Esophagus squamous epithelium (tissue), 5 donors: ENCODE data around the gene HIPK3. TPM values are rescaled to one million over a fixed set of nuclear protein-coding genes. Genes with fewer than 3 reads are reported as not detected.

Experiments
- DNase-seq: peaks from one replicate; lab custom pipeline; 2025; lab: John Stamatoyannopoulos, UW
- H3K27ac ChIP-seq, 4 donors: fragments of 200-600 bp; sonication (generic); one replicate each; pipeline ENCODE4 v1.5.1; 2016 to 2019; ENCODE audit warnings: mild to moderate bottlenecking in 1 of 4
- H3K27me3 ChIP-seq, 4 donors: fragments of 200-600 bp; sonication (generic); 1 replicate in 3 of 4; 2 replicates in 1 of 4; pipeline versions ENCODE4 v1.5.1 to v1.6.0; 2017 to 2021; ENCODE audit warnings: antibody characterized with exemption in 1 of 4
- H3K36me3 ChIP-seq, 3 donors: fragments of 200-600 bp; sonication (generic); one replicate each; pipeline ENCODE4 v1.5.1; 2016 to 2019
- H3K4me1 ChIP-seq, 3 donors: fragments of 200-600 bp; sonication (generic); one replicate each; pipeline ENCODE4 v1.5.1; 2017 to 2019
- H3K4me3 ChIP-seq, 4 donors: fragments of 200-600 bp; sonication (generic); 1 replicate in 3 of 4; 2 replicates in 1 of 4; pipeline ENCODE4 v1.5.1; 2016 to 2019; ENCODE audit warnings: mild to moderate bottlenecking in 2 of 4, moderate library complexity in 1 of 4
- H3K9me3 ChIP-seq, 3 donors: fragments of 200-600 bp; sonication (generic); one replicate each; pipeline ENCODE4 v1.5.1; 2016 to 2019
- CTCF ChIP-seq, 6 experiments: fragments of 450-650 bp in 4 of 6; fragments of 200-600 bp in 2 of 6; sonication (generic) in 2 of 6; IDR thresholded peaks; one replicate each; pipeline ENCODE4 v1.5.1; 2016 to 2019; ENCODE audit warnings: antibody characterized with exemption in 6 of 6, mild to moderate bottlenecking in 4 of 6, moderate library complexity in 4 of 6
- POLR2A ChIP-seq, 4 donors: fragments of 450-650 bp; IDR thresholded peaks; one replicate each; pipeline ENCODE4 v1.6.1; 2017; ENCODE audit warnings: antibody characterized with exemption in 4 of 4, mild to moderate bottlenecking in 4 of 4, moderate library complexity in 3 of 4
- WGBS, 2 donors: methylation state at CpG; one replicate each; pipeline ENCODE4 v1.1.5; 2018; 5-methylcytosine and 5-hydroxymethylcytosine counted together
- intact Hi-C: fragments of 100-400 bp; cut with DNase I; formaldehyde crosslinking; loops from one replicate; pipeline ENCODE4 v1.15.0; 2022
- total RNA-seq, 4 donors: library from RNA; depleted of rRNA; stranded (reverse); fragments of >200 nt; gene quantifications; one replicate each; pipeline ENCODE4 v1.1.0, GENCODE V29; 2016
- donor health status: DM: yes; HTN: yes; CAD: no.

HIPK3 gene
- total RNA-seq, result 100 to 1,000 TPM in 1 of 4 donors, 10 to 100 TPM in 3; 43.8 to 169 (median 68.9) TPM

DNA sequence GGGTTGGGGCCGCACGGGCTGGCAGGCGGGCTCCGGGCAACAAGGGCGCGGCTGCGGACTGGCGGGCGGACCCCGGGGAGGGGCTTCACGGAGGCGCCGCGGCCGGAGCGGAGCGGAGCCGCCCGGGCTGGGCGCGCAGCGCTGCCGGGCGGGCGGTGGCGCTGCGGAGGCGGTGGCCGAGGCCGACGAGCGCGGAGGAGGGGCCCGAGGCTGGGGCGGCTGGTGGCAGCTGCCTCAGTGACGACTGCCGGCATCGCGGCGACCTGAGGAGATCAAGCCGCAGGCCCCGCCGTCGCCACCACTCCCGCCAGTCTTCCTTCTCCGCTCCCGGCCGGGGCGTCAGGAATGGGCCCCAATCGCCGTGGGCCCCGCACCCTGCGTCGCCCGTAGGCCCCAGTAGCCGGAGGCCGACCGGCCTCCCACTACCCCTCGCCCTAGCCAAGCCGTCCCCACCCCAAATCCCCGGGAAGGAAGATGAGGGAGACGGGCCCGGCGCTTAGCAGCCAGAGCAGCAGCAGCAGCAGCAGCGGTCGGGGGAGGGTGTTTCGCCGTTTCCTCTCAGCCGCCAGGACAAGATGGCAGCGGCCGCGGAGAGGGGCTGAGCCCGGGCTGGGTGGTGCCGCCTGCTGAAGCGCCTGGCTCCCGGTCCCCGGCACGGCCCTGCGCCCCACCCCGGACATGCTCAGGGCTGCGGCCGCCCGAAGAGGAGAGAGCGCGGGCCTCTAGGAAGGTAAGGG, at the start of gene HIPK3:
TSS of gene HIPK3 (plus strand) at position 222 of the 737 bp plus-strand sequence.
- H3K4me3 ChIP-seq, result peak within 1 kb of the TSS; percentile 82 to 95 (median 86)
- 0% methylated on average over 1 to 18 of the region's 85 CpGs for WGBS, 2 donors
- no peaks in the 10 kb centered on the region for H3K36me3 ChIP-seq
- H3K4me1 ChIP-seq, result peaks cover 0 to 48% (median 9%) of the 10 kb centered on the region in 3 donors
- H3K27ac ChIP-seq, result peak within 1 kb of the TSS; percentile 98 to 100 (median 100)
- intact Hi-C loops, result no loop called here
- peak in 3 of 6 experiments; percentile 38 to 54 (median 47) for TF ChIP-seq CTCF (IDR thresholded peaks at IDR 0.05)
- peak in 2 of 4 donors; percentile 85 to 90 for TF ChIP-seq POLR2A (IDR thresholded peaks at IDR 0.05)
- peak; percentile 22 for DNase-seq
- H3K9me3 ChIP-seq, result no peaks in the 10 kb centered on the region
- H3K27me3 ChIP-seq, result no peaks in the 10 kb centered on the region

GRCh38 chr11:33207408-33207985, 49.7 kb upstream of the HIPK3 start:
- intact Hi-C loops, result no loop called here
- TF ChIP-seq CTCF (IDR thresholded peaks at IDR 0.05) (no peak), POLR2A (IDR thresholded peaks at IDR 0.05) (no peak)
- Histone ChIP-seq H3K27ac (peak overlapping the region in 3 of 4 donors; percentile 6 to 52 (median 34)), H3K4me3 (no peak overlapping the region), H3K9me3 (no peaks in the 10 kb centered on the region), H3K36me3 (no peaks in the 10 kb centered on the region), H3K27me3 (no peaks in the 10 kb centered on the region), H3K4me1 (peaks cover 0 to 4% (median 0%) of the 10 kb centered on the region in 3 donors)
- WGBS, 2 donors, result 52 to 57% methylated on average over 4 of the region's 4 CpGs
- no peak for DNase-seq

- Histone ChIP-seq H3K27ac (peak overlapping the region in 3 of 4 donors; percentile 6 to 52 (median 34)), H3K27me3 (no peaks in the 10 kb centered on the region), H3K4me3 (no peak overlapping the region), H3K36me3 (no peaks in the 10 kb centered on the region), H3K4me1 (peaks cover 0 to 4% (median 0%) of the 10 kb centered on the region in 3 donors), H3K9me3 (no peaks in the 10 kb centered on the region)
- no peak for DNase-seq
- 77 to 86% methylated on average over 1 of the region's 1 CpG for WGBS, 2 donors
- no peak for TF ChIP-seq CTCF (IDR thresholded peaks at IDR 0.05)
- no peak for TF ChIP-seq POLR2A (IDR thresholded peaks at IDR 0.05)
- intact Hi-C loops, result no loop called here
Observed at GRCh38 chr11:33208150-33208549, 49.0 kb upstream of the HIPK3 start.

DNA sequence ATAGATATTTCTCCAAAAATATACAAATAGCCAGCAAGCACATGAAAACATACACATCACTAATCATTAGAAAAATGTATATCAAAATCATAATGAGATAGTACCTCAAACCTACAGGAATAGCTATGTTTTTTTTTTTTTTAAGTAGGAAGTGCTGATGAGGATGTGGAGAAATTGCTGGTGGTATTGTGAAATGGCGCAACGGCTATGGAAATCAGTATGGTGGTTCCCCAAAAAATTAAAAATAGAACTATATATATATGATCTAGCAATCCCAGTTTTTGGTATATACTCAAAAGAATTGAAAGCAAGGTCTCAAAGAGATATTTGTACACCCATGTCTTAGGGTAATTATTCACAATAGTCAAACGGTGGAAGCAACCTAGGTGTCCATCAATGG, 46.0 kb upstream of the HIPK3 start:
- 70 to 79% methylated on average over 3 of the region's 3 CpGs for WGBS, 2 donors
- Histone ChIP-seq H3K4me3 (no peak overlapping the region), H3K36me3 (no peaks in the 10 kb centered on the region), H3K27ac (no peak overlapping the region), H3K9me3 (no peaks in the 10 kb centered on the region), H3K4me1 (peaks cover 0 to 4% (median 0%) of the 10 kb centered on the region in 3 donors), H3K27me3 (no peaks in the 10 kb centered on the region)
- no peak for TF ChIP-seq POLR2A (IDR thresholded peaks at IDR 0.05)
- TF ChIP-seq CTCF (IDR thresholded peaks at IDR 0.05), result no peak
- intact Hi-C loops, result no loop called here
- no peak for DNase-seq

- no peaks in the 10 kb centered on the region for H3K36me3 ChIP-seq
Observed at GRCh38 chr11:33211580-33211979, 45.6 kb upstream of the HIPK3 start.

More at GRCh38 chr11:33211580-33211979, 45.6 kb upstream of the HIPK3 start:
- intact Hi-C loops, result no loop called here
- Histone ChIP-seq H3K27ac (peak overlapping the region in 1 of 4 donors; percentile 34), H3K4me3 (no peak overlapping the region), H3K27me3 (no peaks in the 10 kb centered on the region), H3K9me3 (no peaks in the 10 kb centered on the region), H3K4me1 (peaks cover 0 to 4% (median 0%) of the 10 kb centered on the region in 3 donors)
- TF ChIP-seq CTCF (IDR thresholded peaks at IDR 0.05), result no peak
- no peak for TF ChIP-seq POLR2A (IDR thresholded peaks at IDR 0.05)
- 70 to 73% methylated on average over 5 of the region's 5 CpGs for WGBS, 2 donors
- no peak for DNase-seq
